ENCODE measurements around the gene SACS. TPM values are rescaled to one million over a fixed set of nuclear protein-coding genes. Genes with fewer than 3 reads are reported as not detected.

The SACS gene
- total and polyA plus RNA-seq, 5 experiments from 2014 or later, result 2.1 to 31.0 (median 3.4) TPM

Other genes with a start within 250 kb of the SACS start
- gene TNFRSF19, start 136.7 kb upstream of the SACS start, total RNA-seq, result under 1 TPM in 1 of 2 experiments, not detected in 1; 0.16 TPM
- not detected for gene TNFRSF19, start 136.7 kb upstream of the SACS start, polyA plus RNA-seq

Measured in naive thymus-derived CD8-positive, alpha-beta T cell (primary cell).